Fibroblast of villous mesenchyme (primary cell): ENCODE data around the gene PRPF38B. TPM values are rescaled to one million over a fixed set of nuclear protein-coding genes. Genes with fewer than 3 reads are reported as not detected.

ENCODE experiments used
- DNase-seq: peaks from one replicate; pipeline ENCODE4 v3.0.0-alpha.2; 2010; ENCODE audit warnings: low read depth
- H3K4me3 ChIP-seq: 2 replicates; pipeline ENCODE4 v1.5.1; 2011; ENCODE audit warnings: low read depth, mild to moderate bottlenecking, low read length
- CTCF ChIP-seq: IDR thresholded peaks from 2 replicates; pipeline ENCODE4 v1.5.1; 2012; ENCODE audit warnings: low read depth, mild to moderate bottlenecking, low read length; ENCODE audit not compliant: insufficient read depth
- total RNA-seq: library from RNA; depleted of rRNA; stranded (reverse); fragments of >200 nt; gene quantifications from 2 replicates; pipeline ENCODE4 v1.2.3, GENCODE V29; 2012

PRPF38B gene
- total RNA-seq, 1 donor = 21.6 TPM

GRCh38 chr1:108719656-108720435 is 27.7 kb downstream of the PRPF38B start:
- TF ChIP-seq CTCF = no peak
- no peak overlapping the region for H3K4me3 ChIP-seq
- peak; percentile 65 for DNase-seq

GRCh38 chr1:108722292-108722691 is 30.2 kb downstream of the PRPF38B start:
- peak overlapping the region; percentile 8 for H3K4me3 ChIP-seq
- no peak for TF ChIP-seq CTCF
- DNase-seq = peak; percentile 66

GRCh38 chr1:108725906-108726305 is 33.8 kb downstream of the PRPF38B start:
- H3K4me3 ChIP-seq = no peak overlapping the region
- no peak for TF ChIP-seq CTCF
- DNase-seq = no peak

- DNase-seq = no peak
- TF ChIP-seq CTCF = no peak
- no peak overlapping the region for H3K4me3 ChIP-seq
Measured at GRCh38 chr1:108728327-108728923, 36.3 kb downstream of the PRPF38B start.

- no peak overlapping the region for H3K4me3 ChIP-seq
- no peak for TF ChIP-seq CTCF
- DNase-seq = no peak
Measured at GRCh38 chr1:108729481-108729880, 37.4 kb downstream of the PRPF38B start.

- DNase-seq = no peak
Measured at GRCh38 chr1:108732398-108732797, 40.3 kb downstream of the PRPF38B start.

More at GRCh38 chr1:108732398-108732797, 40.3 kb downstream of the PRPF38B start:
- no peak overlapping the region for H3K4me3 ChIP-seq
- TF ChIP-seq CTCF = no peak
